CD4-positive, alpha-beta T cell (primary cell): ENCODE measurements around the gene WDR91. TPM values are rescaled to one million over a fixed set of nuclear protein-coding genes. Genes with fewer than 3 reads are reported as not detected.

Experiments used
- ATAC-seq: fragments of 200-7000 bp; cut with Tn5 transposase; one replicate; pipeline ENCODE4 v1.10.0; 2022; ENCODE audit warnings: mild to moderate bottlenecking; ENCODE audit not compliant: poor library complexity
- CTCF ChIA-PET: fragments of 350-600 bp; sonication (Branson Sonifier 250); formaldehyde crosslinking; loops from one replicate; lab custom pipeline; 2021; ENCODE audit warnings: antibody characterized with exemption, inconsistent platforms; lab: Charles Lee
- POLR2A ChIA-PET: fragments of 350-600 bp; sonication (Branson Sonifier 250); formaldehyde crosslinking; loops from one replicate; lab custom pipeline; 2021; ENCODE audit warnings: antibody characterized with exemption, inconsistent platforms; lab: Charles Lee
- DNase-seq, 14 experiments: peaks; one replicate each; pipeline ENCODE4 v3.0.0-alpha.2; 2013 to 2020; ENCODE audit warnings: mixed read lengths in 2 of 14
- H3K27ac ChIP-seq, 2 donors: one replicate each; pipeline versions ENCODE4 v1.5.1 to v1.7.0; 2013; ENCODE audit warnings: low read length in 2 of 2, low read depth in 1 of 2, mild to moderate bottlenecking in 1 of 2
- H3K27me3 ChIP-seq, 2 experiments: 1 replicate in 1 of 2; 2 replicates in 1 of 2; pipeline versions ENCODE4 v1.6.1 to v1.7.0; 2013; ENCODE audit warnings: low read length in 2 of 2, control low read depth in 1 of 2, mild to moderate bottlenecking in 1 of 2, moderate library complexity in 1 of 2; ENCODE audit not compliant: insufficient read depth in 2 of 2, control insufficient read depth in 1 of 2
- H3K36me3 ChIP-seq: one replicate; pipeline ENCODE4 v1.6.1; 2013; ENCODE audit warnings: low read length, control low read depth; ENCODE audit not compliant: insufficient read depth
- H3K4me1 ChIP-seq: one replicate; pipeline ENCODE4 v1.6.1; 2013; ENCODE audit warnings: low read length, control low read depth; ENCODE audit not compliant: insufficient read depth
- H3K4me3 ChIP-seq: one replicate; pipeline ENCODE4 v1.5.1; 2013; ENCODE audit warnings: mild to moderate bottlenecking, low read length, moderate library complexity
- H3K9me3 ChIP-seq, 2 experiments: 1 replicate in 1 of 2; 2 replicates in 1 of 2; pipeline versions ENCODE4 v1.6.1 to v1.7.0; 2013; ENCODE audit warnings: low read length in 2 of 2, mild to moderate bottlenecking in 2 of 2, control low read depth in 1 of 2, moderate library complexity in 1 of 2; ENCODE audit not compliant: control insufficient read depth in 1 of 2, insufficient read depth in 1 of 2
- H3K27ac Mint-ChIP-seq: one replicate; pipeline ENCODE4 v1.8.0; 2020; ENCODE audit warnings: mixed read lengths
- H3K27me3 Mint-ChIP-seq: one replicate; pipeline ENCODE4 v1.8.0; 2021; ENCODE audit warnings: mixed read lengths
- H3K36me3 Mint-ChIP-seq: one replicate; pipeline ENCODE4 v1.8.0; 2021; ENCODE audit warnings: low read depth, mixed read lengths
- H3K4me1 Mint-ChIP-seq: one replicate; pipeline ENCODE4 v1.8.0; 2021; ENCODE audit warnings: low read depth, mixed read lengths
- H3K4me3 Mint-ChIP-seq: one replicate; pipeline ENCODE4 v1.8.0; 2020; ENCODE audit warnings: mild to moderate bottlenecking, mixed read lengths
- H3K9me3 Mint-ChIP-seq: one replicate; pipeline ENCODE4 v1.8.0; 2020; ENCODE audit warnings: mixed read lengths
- CTCF ChIP-seq: fragments of 200-600 bp; IDR thresholded peaks from one replicate; pipeline ENCODE4 v1.8.0; 2022; ENCODE audit warnings: antibody characterized with exemption, mild to moderate bottlenecking
- intact Hi-C, 2 experiments: fragments of 100-400 bp; cut with DNase I in 1 of 2; cut with micrococcal nuclease in 1 of 2; formaldehyde crosslinking; loops; one replicate each; pipeline versions ENCODE4 v1.15.1 to v1.9.0; 2023 to 2025; cut with DNase I, micrococcal nuclease
- total RNA-seq, 174 experiments: library from RNA in 2 of 174; stranded (reverse) in 2 of 174; gene quantifications; one replicate each; pipeline ENCODE4 v1.2.3 and lab custom pipeline; 2021 to 2026

The WDR91 gene
- total RNA-seq, 2 experiments from 2014 or later: 39.9 to 41.7 TPM

- ChIA-PET POLR2A (interaction anchor here (1.1 kb wide), 1 partner anchor 11 kb away, joined by 3 read pairs; no protein-coding TSS in a partner anchor), CTCF (interaction anchor here (1.0 kb wide), 1 partner anchor 9 kb away, joined by 3 read pairs; the partner anchor contains the start of gene CYREN)
- Histone ChIP-seq H3K36me3 (peaks cover 24% of the 10 kb centered on the region), H3K27me3 (no peaks in the 10 kb centered on the region), H3K4me3 (no peak overlapping the region), H3K27ac (no peak overlapping the region), H3K9me3 (peaks cover 18 to 42% of the 10 kb centered on the region in 2 experiments), H3K4me1 (no peaks in the 10 kb centered on the region)
- Mint-ChIP-seq H3K4me1 (no peaks in the 10 kb centered on the region), H3K27ac (no peak overlapping the region), H3K27me3 (no peaks in the 10 kb centered on the region), H3K4me3 (no peak overlapping the region), H3K9me3 (peaks cover 27% of the 10 kb centered on the region), H3K36me3 (peaks cover 61% of the 10 kb centered on the region)
- no peak for DNase-seq
- no peak for TF ChIP-seq CTCF
- no peak for ATAC-seq
- intact Hi-C loops: no loop called here
Measured at GRCh38 chr7:135179321-135179925, 31.9 kb downstream of the WDR91 start.

DNA sequence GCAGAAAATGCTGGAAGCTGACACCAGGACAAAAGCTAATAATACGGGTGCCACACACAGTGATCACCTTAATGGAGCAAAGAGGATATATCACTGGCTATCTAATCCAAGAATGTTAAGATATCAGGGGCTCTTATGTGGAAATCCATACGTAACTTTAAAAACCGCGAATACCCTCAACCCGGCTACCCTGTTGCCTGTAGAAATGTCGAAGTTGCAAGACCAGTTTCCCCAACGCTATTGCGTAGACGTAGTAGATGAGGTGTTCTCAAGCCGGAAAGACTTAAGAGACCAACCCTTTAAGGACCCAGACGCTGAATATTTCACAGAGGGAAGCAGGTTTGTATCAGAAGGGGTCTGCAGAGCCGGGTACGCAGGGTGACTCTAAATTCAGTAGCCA lies 33.0 kb downstream of the WDR91 start:
- peaks cover 13% of the 10 kb centered on the region for H3K36me3 ChIP-seq
- Mint-ChIP-seq H3K27me3 (no peaks in the 10 kb centered on the region), H3K4me1 (no peaks in the 10 kb centered on the region), H3K36me3 (peaks cover 50% of the 10 kb centered on the region), H3K9me3 (peaks cover 18% of the 10 kb centered on the region), H3K4me3 (no peak overlapping the region), H3K27ac (no peak overlapping the region)
- no peak for ATAC-seq
- H3K27ac ChIP-seq: no peak overlapping the region
- DNase-seq: no peak
- intact Hi-C loops: no loop called here
- no peak for TF ChIP-seq CTCF
- no peaks in the 10 kb centered on the region for H3K27me3 ChIP-seq
- POLR2A ChIA-PET: interaction anchor here (1.0 kb wide), 1 partner anchor 30 kb away, joined by 4 read pairs; the partner anchor contains the start of gene TMEM140
- H3K4me3 ChIP-seq: no peak overlapping the region
- H3K4me1 ChIP-seq: no peaks in the 10 kb centered on the region
- CTCF ChIA-PET: interaction anchor here (1.4 kb wide), 1 partner anchor 10 kb away, joined by 3 read pairs; no protein-coding TSS in a partner anchor
- peaks cover 15 to 38% of the 10 kb centered on the region in 2 experiments for H3K9me3 ChIP-seq

DNA sequence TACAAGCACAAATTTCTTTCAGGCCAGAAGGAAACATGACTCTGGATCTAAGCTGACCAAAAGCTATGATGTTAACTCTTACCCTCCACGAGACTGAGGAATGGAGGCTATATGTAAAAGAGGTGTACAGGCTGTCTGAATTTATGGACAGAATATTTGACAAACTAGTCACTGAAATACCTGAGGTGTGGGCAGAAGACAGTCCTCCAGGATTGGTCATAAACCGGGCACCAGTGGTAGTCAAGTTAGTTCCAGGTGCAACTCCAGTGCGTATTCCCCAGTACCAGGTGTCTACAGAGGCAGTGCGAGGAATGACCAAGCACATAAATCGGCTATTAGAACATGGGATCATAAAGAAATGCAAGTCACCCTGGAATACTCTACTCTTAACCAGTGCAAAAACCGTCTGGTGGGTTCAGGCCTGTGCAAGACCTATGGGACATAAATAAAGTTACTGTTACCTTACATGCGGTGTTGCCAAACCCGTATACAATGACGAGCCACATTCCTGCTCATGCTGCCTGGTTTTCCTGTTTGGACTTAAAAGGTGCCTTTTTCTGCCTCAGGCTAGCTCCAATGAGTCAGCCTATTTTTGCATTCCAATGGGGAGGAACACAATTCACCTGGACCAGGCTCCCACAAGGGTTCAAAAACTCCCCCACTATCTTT lies 34.2 kb downstream of the WDR91 start:
- TF ChIP-seq CTCF: no peak
- no peaks in the 10 kb centered on the region for H3K4me1 Mint-ChIP-seq
- CTCF ChIA-PET: no interaction called here

More for the DNA sequence above, 34.2 kb downstream of the WDR91 start:
- H3K27me3 Mint-ChIP-seq: no peaks in the 10 kb centered on the region
- DNase-seq (no peak), ATAC-seq (no peak)
- Histone ChIP-seq H3K4me3 (no peak overlapping the region), H3K4me1 (no peaks in the 10 kb centered on the region), H3K27ac (no peak overlapping the region), H3K36me3 (peaks cover 9% of the 10 kb centered on the region), H3K9me3 (peaks cover 9 to 28% of the 10 kb centered on the region in 2 experiments), H3K27me3 (no peaks in the 10 kb centered on the region)
- POLR2A ChIA-PET: no interaction called here
- intact Hi-C loops: no loop called here
- H3K27ac Mint-ChIP-seq: no peak overlapping the region
- H3K36me3 Mint-ChIP-seq: peaks cover 40% of the 10 kb centered on the region
- peaks cover 13% of the 10 kb centered on the region for H3K9me3 Mint-ChIP-seq
- no peak overlapping the region for H3K4me3 Mint-ChIP-seq
